Naive thymus-derived CD4-positive, alpha-beta T cell (primary cell): ENCODE data around the gene CABS1. TPM values are rescaled to one million over a fixed set of nuclear protein-coding genes. Genes with fewer than 3 reads are reported as not detected.

Source experiments
- ATAC-seq: fragments of 150-1000 bp; cut with Tn5 transposase; 2 replicates; pipeline ENCODE4 v1.10.0; 2021; ENCODE audit warnings: mild to moderate bottlenecking, moderate library complexity
- CTCF ChIA-PET: fragments of 350-600 bp; sonication (Branson Sonifier 250); formaldehyde crosslinking; loops from one replicate; lab custom pipeline; 2021; ENCODE audit warnings: antibody characterized with exemption; lab: Charles Lee
- POLR2A ChIA-PET: fragments of 350-600 bp; sonication (Branson Sonifier 250); formaldehyde crosslinking; loops from one replicate; lab custom pipeline; 2021; ENCODE audit warnings: antibody characterized with exemption, inconsistent platforms; lab: Charles Lee
- DNase-seq, 9 donors: peaks; one replicate each; pipeline versions ENCODE4 v3.0.0 to v3.0.0-alpha.2; 2020 to 2022; ENCODE audit warnings: mixed read lengths in 1 of 9
- H3K27ac ChIP-seq: one replicate; pipeline ENCODE4 v1.7.0; 2013; ENCODE audit warnings: mild to moderate bottlenecking, low read depth, low read length, moderate library complexity
- H3K27me3 ChIP-seq, 2 donors: one replicate each; pipeline ENCODE4 v1.7.0; 2013; ENCODE audit warnings: low read length in 2 of 2, mild to moderate bottlenecking in 2 of 2, moderate library complexity in 2 of 2; ENCODE audit not compliant: control insufficient read depth in 2 of 2, insufficient read depth in 2 of 2
- H3K36me3 ChIP-seq, 3 experiments: 1 replicate in 2 of 3; 2 replicates in 1 of 3; pipeline ENCODE4 v1.7.0; 2013; ENCODE audit warnings: low read length in 3 of 3, mild to moderate bottlenecking in 3 of 3, moderate library complexity in 1 of 3; ENCODE audit not compliant: insufficient read depth in 3 of 3, control insufficient read depth in 2 of 3
- H3K4me1 ChIP-seq, 2 donors: one replicate each; pipeline ENCODE4 v1.7.0; 2013; ENCODE audit warnings: low read length in 2 of 2, mild to moderate bottlenecking in 2 of 2, moderate library complexity in 1 of 2; ENCODE audit not compliant: control insufficient read depth in 2 of 2, insufficient read depth in 2 of 2
- H3K4me3 ChIP-seq: 2 replicates; pipeline ENCODE4 v1.7.0; 2013; ENCODE audit warnings: mild to moderate bottlenecking, low read length
- H3K9me3 ChIP-seq, 3 experiments: 1 replicate in 2 of 3; 2 replicates in 1 of 3; pipeline ENCODE4 v1.7.0; 2013; ENCODE audit warnings: low read length in 3 of 3; ENCODE audit not compliant: control insufficient read depth in 2 of 3
- H3K27ac Mint-ChIP-seq, 9 donors: one replicate each; pipeline ENCODE4 v1.8.0; 2020 to 2022; ENCODE audit warnings: mixed read lengths in 9 of 9, mild to moderate bottlenecking in 8 of 9, moderate library complexity in 5 of 9, inconsistent platforms in 2 of 9
- H3K27me3 Mint-ChIP-seq, 5 donors: one replicate each; pipeline ENCODE4 v1.8.0; 2021 to 2022; ENCODE audit warnings: mixed read lengths in 5 of 5, mild to moderate bottlenecking in 1 of 5
- H3K36me3 Mint-ChIP-seq, 5 donors: one replicate each; pipeline ENCODE4 v1.8.0; 2020 to 2022; ENCODE audit warnings: mixed read lengths in 5 of 5, mild to moderate bottlenecking in 3 of 5, inconsistent platforms in 1 of 5
- H3K4me1 Mint-ChIP-seq, 7 donors: one replicate each; pipeline ENCODE4 v1.8.0; 2020 to 2022; ENCODE audit warnings: mixed read lengths in 7 of 7, mild to moderate bottlenecking in 3 of 7, inconsistent platforms in 1 of 7
- H3K4me3 Mint-ChIP-seq, 10 donors: one replicate each; pipeline ENCODE4 v1.8.0; 2020 to 2022; ENCODE audit warnings: mild to moderate bottlenecking in 10 of 10, mixed read lengths in 10 of 10, moderate library complexity in 6 of 10, inconsistent platforms in 2 of 10
- H3K9me3 Mint-ChIP-seq, 11 donors: one replicate each; pipeline ENCODE4 v1.8.0; 2020 to 2022; ENCODE audit warnings: mixed read lengths in 11 of 11, mild to moderate bottlenecking in 4 of 11, inconsistent platforms in 1 of 11, moderate library complexity in 1 of 11
- intact Hi-C, 2 donors: fragments of 100-400 bp; cut with micrococcal nuclease; formaldehyde crosslinking; loops; one replicate each; pipeline ENCODE4 v1.15.1; 2023
- polyA plus RNA-seq, 2 donors: library from polyadenylated mRNA; unstranded; fragments of 300-500 nt; fragmentation: Illumina TruSeq; gene quantifications; one replicate each; pipeline ENCODE4 v1.2.3, GENCODE V29; 2021
- total RNA-seq, 6 experiments: library from RNA in 5 of 6; stranded (reverse) in 5 of 6; gene quantifications; 1 replicate in 5 of 6; 2 replicates in 1 of 6; pipeline ENCODE4 v1.2.3 and lab custom pipeline; 2021 to 2026

CABS1 gene
- total and polyA plus RNA-seq, 7 experiments from 2014 or later = not detected

DNA sequence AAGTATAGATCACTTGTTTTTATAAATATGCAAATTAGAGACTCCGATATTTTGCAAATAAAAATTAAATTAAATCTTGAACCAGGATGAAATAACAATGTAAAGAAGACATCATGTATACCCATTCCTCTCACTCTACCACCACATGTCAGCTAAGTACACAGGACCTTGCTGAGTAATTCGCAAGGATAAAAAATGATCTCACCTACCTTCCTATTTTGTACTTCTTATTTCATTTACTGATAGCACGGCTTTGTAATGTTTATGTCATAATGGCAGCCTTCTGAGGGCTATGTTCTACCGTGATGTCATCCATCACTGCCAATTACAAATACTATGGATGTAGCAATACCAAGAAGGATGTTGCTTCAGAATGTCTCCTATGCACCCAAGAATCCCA lies 37.2 kb downstream of the CABS1 start:
- DNase-seq (no peak), ATAC-seq (no peak)
- H3K4me3 Mint-ChIP-seq = no peak overlapping the region
- Histone ChIP-seq H3K36me3 (no peaks in the 10 kb centered on the region), H3K4me3 (no peak overlapping the region), H3K9me3 (no peaks in the 10 kb centered on the region), H3K27ac (no peak overlapping the region), H3K27me3 (no peaks in the 10 kb centered on the region), H3K4me1 (no peaks in the 10 kb centered on the region)
- ChIA-PET CTCF (no interaction called here), POLR2A (no interaction called here)
- H3K36me3 Mint-ChIP-seq = no peaks in the 10 kb centered on the region
- intact Hi-C loops = no loop called here
- peaks cover 0 to 4% (median 0%) of the 10 kb centered on the region in 11 donors for H3K9me3 Mint-ChIP-seq
- H3K27ac Mint-ChIP-seq = no peak overlapping the region
- H3K27me3 Mint-ChIP-seq = peaks cover 0 to 11% (median 0%) of the 10 kb centered on the region in 5 donors
- H3K4me1 Mint-ChIP-seq = no peaks in the 10 kb centered on the region

DNA sequence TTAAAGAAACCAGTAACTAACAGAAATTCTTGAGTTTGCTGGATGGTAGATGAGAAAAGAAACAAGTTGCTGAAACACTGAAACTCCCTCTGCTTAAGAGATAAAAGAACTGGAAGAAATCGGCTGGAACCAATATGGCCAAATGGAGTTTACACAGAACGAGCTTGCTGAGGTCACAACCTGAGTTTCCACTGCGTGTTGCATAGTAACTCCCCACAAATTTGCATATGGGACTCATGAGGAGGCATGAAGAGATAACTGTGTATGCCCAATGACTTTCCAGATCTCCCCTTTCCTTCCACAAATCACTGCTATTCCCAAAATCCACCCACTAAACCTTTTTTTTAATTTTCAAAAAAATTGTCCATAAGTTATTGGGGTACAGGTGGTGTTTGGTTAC lies 38.0 kb downstream of the CABS1 start:
- Mint-ChIP-seq H3K4me1 (no peaks in the 10 kb centered on the region), H3K36me3 (no peaks in the 10 kb centered on the region), H3K4me3 (no peak overlapping the region), H3K27me3 (peaks cover 0 to 11% (median 0%) of the 10 kb centered on the region in 5 donors), H3K9me3 (peaks cover 0 to 4% (median 0%) of the 10 kb centered on the region in 11 donors), H3K27ac (no peak overlapping the region)
- H3K4me1 ChIP-seq = no peaks in the 10 kb centered on the region
- ChIA-PET POLR2A (no interaction called here), CTCF (no interaction called here)
- DNase-seq (no peak), ATAC-seq (no peak)
- H3K9me3 ChIP-seq = no peaks in the 10 kb centered on the region
- intact Hi-C loops = no loop called here
- no peaks in the 10 kb centered on the region for H3K36me3 ChIP-seq
- no peak overlapping the region for H3K27ac ChIP-seq
- no peak overlapping the region for H3K4me3 ChIP-seq
- H3K27me3 ChIP-seq = no peaks in the 10 kb centered on the region

DNA sequence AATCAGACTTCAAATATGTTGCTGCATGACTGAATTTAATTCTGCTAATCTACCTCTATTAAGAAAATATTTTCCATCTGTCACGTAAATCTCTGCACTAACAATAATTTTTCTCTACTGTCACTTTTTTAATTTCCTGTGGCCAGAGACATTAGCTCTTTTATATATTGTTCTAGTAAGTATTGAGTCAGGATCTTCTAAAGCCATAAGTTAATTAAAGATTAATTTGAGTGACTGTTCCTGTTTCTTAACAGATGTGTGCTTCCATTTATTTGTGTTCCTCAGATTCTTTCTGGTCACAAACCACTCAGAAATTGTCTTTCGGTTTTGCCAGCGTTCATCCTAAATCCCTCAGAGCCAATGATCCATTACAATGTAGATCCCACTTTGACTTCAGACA lies 45.8 kb downstream of the CABS1 start:
- no peaks in the 10 kb centered on the region for H3K36me3 ChIP-seq
- ChIA-PET POLR2A (no interaction called here), CTCF (no interaction called here)
- Mint-ChIP-seq H3K4me3 (no peak overlapping the region), H3K27me3 (peaks cover 0 to 4% (median 0%) of the 10 kb centered on the region in 5 donors), H3K36me3 (no peaks in the 10 kb centered on the region), H3K9me3 (peaks cover 0 to 2% (median 0%) of the 10 kb centered on the region in 11 donors), H3K27ac (no peak overlapping the region), H3K4me1 (no peaks in the 10 kb centered on the region)
- no peak overlapping the region for H3K27ac ChIP-seq
- no peaks in the 10 kb centered on the region for H3K27me3 ChIP-seq
- H3K9me3 ChIP-seq = no peaks in the 10 kb centered on the region
- ATAC-seq = no peak
- no peak for DNase-seq
- no peaks in the 10 kb centered on the region for H3K4me1 ChIP-seq
- intact Hi-C loops = no loop called here
- H3K4me3 ChIP-seq = no peak overlapping the region

DNA sequence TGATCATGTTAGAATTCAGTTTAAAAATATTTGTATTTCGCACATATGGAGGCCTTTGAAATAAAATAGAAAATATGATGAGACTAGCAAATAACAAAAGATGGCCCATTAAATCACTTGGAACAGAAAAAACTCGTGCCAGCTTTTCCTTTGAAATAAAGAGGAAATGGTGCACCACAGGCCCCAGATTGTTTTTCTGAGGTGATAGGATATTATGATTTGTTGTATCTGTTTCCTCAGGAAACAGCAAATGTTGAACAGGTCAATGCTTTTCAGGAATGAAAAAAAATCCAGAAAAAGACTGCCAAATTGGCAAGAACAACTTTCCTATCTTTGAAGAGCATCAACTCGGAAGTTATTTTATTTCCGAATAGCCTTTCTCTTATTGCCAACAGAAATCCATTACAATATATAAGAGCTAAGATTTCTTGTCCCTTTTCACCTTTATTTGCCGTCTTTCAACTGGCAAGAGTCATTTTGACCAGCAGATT lies 48.0 kb downstream of the CABS1 start, which contains the start of gene SMR3B:
SMR3B (plus strand) TSS at position 441 of the 491 bp plus-strand sequence. CDS start 1,380 bp downstream, outside the sequence.
- Mint-ChIP-seq H3K4me1 (no peaks in the 10 kb centered on the region), H3K9me3 (peaks cover 0 to 4% (median 0%) of the 10 kb centered on the region in 11 donors), H3K36me3 (no peaks in the 10 kb centered on the region), H3K27me3 (no peaks in the 10 kb centered on the region), H3K4me3 (no peak within 1 kb of the TSS), H3K27ac (no peak within 1 kb of the TSS)
- CTCF ChIA-PET = no interaction called here
- H3K9me3 ChIP-seq = no peaks in the 10 kb centered on the region
- H3K36me3 ChIP-seq = no peaks in the 10 kb centered on the region
- ATAC-seq (no peak), DNase-seq (no peak)
- H3K27me3 ChIP-seq = no peaks in the 10 kb centered on the region
- H3K27ac ChIP-seq = no peak within 1 kb of the TSS
- no peaks in the 10 kb centered on the region for H3K4me1 ChIP-seq
- intact Hi-C loops = no loop called here
- POLR2A ChIA-PET = no interaction called here
- H3K4me3 ChIP-seq = no peak within 1 kb of the TSS

Other genes with a start within 250 kb of the CABS1 start
- not detected for gene PRR27, start 180.7 kb upstream of the CABS1 start, total RNA-seq
- gene PRR27, start 180.7 kb upstream of the CABS1 start, polyA plus RNA-seq = not detected
- not detected for gene ODAM, start 139.3 kb upstream of the CABS1 start, total RNA-seq
- gene ODAM, start 139.3 kb upstream of the CABS1 start, polyA plus RNA-seq = not detected
- gene FDCSP, start 108.9 kb upstream of the CABS1 start, total RNA-seq = not detected
- gene FDCSP, start 108.9 kb upstream of the CABS1 start, polyA plus RNA-seq = not detected
- not detected for gene CSN3, start 92.4 kb upstream of the CABS1 start, total RNA-seq
- not detected for gene CSN3, start 92.4 kb upstream of the CABS1 start, polyA plus RNA-seq
- gene SMR3A, start 25.8 kb downstream of the CABS1 start, total RNA-seq = not detected
- not detected for gene SMR3A, start 25.8 kb downstream of the CABS1 start, polyA plus RNA-seq
- not detected for gene SMR3B, start 48.1 kb downstream of the CABS1 start, total RNA-seq
- not detected for gene SMR3B, start 48.1 kb downstream of the CABS1 start, polyA plus RNA-seq
- not detected for gene OPRPN, start 63.0 kb downstream of the CABS1 start, total RNA-seq
- gene OPRPN, start 63.0 kb downstream of the CABS1 start, polyA plus RNA-seq = not detected
- not detected for gene MUC7, start 137.2 kb downstream of the CABS1 start, total RNA-seq
- not detected for gene MUC7, start 137.2 kb downstream of the CABS1 start, polyA plus RNA-seq
- gene AMTN, start 183.6 kb downstream of the CABS1 start, total RNA-seq = not detected
- not detected for gene AMTN, start 183.6 kb downstream of the CABS1 start, polyA plus RNA-seq